Nephron progenitor cell (in vitro differentiated cells): ENCODE results near the gene COL18A1.
"Not testable (repeated sequence)": the region's sequence is repeated elsewhere in the genome, so short reads cannot be mapped to it uniquely, and the experiment has no call there.

Source experiments
- DNase-seq: peaks from one replicate; pipeline ENCODE4 v3.0.0; 2021
- H3K27ac Mint-ChIP-seq: 2 replicates; pipeline ENCODE4 v1.8.0; 2021; ENCODE audit warnings: mild to moderate bottlenecking, moderate library complexity, mixed read lengths
- H3K27me3 Mint-ChIP-seq: 2 replicates; pipeline ENCODE4 v1.8.0; 2021; ENCODE audit warnings: mild to moderate bottlenecking, low read depth, mixed read lengths; ENCODE audit not compliant: poor library complexity
- H3K36me3 Mint-ChIP-seq: 2 replicates; pipeline ENCODE4 v1.8.0; 2021; ENCODE audit warnings: low read depth, mixed read lengths
- H3K4me1 Mint-ChIP-seq: 2 replicates; pipeline ENCODE4 v1.8.0; 2021; ENCODE audit warnings: mixed read lengths
- H3K4me3 Mint-ChIP-seq: 2 replicates; pipeline ENCODE4 v1.8.0; 2021; ENCODE audit warnings: mild to moderate bottlenecking, moderate library complexity, mixed read lengths
- H3K9me3 Mint-ChIP-seq: 2 replicates; pipeline ENCODE4 v1.8.0; 2021; ENCODE audit warnings: mild to moderate bottlenecking, moderate library complexity, mixed read lengths
- TF ChIP-seq, protein P1 (sequence below): fragments of 200-600 bp; sonication (generic); IDR thresholded peaks from 2 replicates; pipeline ENCODE4 v1.5.0; 2021; ENCODE audit warnings: antibody characterized with exemption

COL18A1 gene

DNA sequence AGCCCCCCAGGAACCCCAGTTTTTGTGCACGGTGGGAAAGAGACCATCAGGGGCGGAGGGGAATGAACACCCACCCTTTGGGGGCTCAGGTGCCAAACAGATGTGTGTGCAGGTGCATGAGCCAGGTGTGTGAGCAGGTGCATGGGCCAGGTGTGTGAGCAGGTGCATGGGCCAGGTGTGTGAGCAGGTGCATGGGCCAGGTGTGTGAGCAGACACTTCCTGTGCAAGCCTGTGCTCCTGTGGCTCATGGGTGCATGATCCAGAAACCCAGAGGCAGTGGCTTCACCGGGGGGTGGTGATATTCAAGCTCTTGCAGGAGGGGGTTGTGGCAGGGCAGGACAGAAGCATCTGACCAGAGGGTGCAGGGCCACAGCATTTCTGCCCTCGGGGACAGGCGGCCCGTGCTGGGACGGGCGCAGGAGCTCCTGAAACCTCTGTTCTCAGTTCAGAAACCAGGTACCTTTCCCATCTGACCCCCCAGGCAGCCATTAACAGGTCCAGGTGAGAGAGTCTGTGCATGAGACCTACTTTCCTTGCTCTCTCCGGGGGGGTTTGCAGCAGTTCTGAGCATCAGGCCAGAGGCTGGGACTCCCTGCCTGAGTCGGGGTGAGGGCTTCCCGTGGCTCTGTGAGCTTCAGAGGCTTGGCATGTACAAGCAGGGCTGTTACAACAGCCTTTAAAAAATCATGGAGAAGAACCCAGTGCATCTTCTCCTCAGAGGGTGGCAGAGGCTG is 29.1 kb downstream of the COL18A1 start:
- Mint-ChIP-seq H3K27ac (no peak overlapping the region), H3K4me3 (no peak overlapping the region), H3K4me1 (peaks cover 40% of the 10 kb centered on the region), H3K36me3 (no peaks in the 10 kb centered on the region), H3K27me3 (peaks cover 5% of the 10 kb centered on the region), H3K9me3 (no peaks in the 10 kb centered on the region)
- TF ChIP-seq, protein P1, sequence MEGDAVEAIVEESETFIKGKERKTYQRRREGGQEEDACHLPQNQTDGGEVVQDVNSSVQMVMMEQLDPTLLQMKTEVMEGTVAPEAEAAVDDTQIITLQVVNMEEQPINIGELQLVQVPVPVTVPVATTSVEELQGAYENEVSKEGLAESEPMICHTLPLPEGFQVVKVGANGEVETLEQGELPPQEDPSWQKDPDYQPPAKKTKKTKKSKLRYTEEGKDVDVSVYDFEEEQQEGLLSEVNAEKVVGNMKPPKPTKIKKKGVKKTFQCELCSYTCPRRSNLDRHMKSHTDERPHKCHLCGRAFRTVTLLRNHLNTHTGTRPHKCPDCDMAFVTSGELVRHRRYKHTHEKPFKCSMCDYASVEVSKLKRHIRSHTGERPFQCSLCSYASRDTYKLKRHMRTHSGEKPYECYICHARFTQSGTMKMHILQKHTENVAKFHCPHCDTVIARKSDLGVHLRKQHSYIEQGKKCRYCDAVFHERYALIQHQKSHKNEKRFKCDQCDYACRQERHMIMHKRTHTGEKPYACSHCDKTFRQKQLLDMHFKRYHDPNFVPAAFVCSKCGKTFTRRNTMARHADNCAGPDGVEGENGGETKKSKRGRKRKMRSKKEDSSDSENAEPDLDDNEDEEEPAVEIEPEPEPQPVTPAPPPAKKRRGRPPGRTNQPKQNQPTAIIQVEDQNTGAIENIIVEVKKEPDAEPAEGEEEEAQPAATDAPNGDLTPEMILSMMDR: no peak
- no peak for DNase-seq

DNA sequence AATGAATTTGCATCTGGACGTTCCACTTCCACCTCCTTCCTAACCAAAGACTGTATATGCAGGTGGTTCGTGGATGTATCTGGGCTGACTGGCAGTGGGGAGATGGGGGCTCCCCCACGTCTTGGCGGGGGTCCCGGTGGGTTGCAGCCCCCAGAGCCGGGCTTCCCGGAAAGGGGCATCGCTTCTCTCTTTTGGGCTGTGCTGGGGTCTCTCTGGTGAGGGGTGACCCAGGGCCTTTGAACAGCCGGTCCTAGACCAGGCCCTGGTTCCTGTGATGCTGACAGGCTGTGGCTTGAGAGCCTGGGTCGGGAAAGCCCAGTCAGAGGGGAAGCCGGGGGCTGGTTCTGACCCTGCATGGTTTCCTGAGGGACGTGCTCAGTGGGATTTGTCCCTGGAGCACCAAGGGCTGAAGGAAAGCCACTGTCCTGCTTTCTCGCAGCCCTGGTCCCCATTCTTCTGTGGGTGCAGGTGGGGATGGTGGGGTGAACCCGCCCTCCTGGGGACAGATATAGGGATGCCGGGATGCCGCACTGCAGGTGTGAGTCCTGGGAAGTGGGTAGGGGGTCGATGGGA is 29.8 kb downstream of the COL18A1 start:
- Mint-ChIP-seq H3K4me3 (no peak overlapping the region), H3K4me1 (peaks cover 39% of the 10 kb centered on the region), H3K27ac (no peak overlapping the region), H3K36me3 (no peaks in the 10 kb centered on the region), H3K27me3 (peaks cover 5% of the 10 kb centered on the region), H3K9me3 (no peaks in the 10 kb centered on the region)
- DNase-seq: no peak
- TF ChIP-seq, protein P1: no peak

DNA sequence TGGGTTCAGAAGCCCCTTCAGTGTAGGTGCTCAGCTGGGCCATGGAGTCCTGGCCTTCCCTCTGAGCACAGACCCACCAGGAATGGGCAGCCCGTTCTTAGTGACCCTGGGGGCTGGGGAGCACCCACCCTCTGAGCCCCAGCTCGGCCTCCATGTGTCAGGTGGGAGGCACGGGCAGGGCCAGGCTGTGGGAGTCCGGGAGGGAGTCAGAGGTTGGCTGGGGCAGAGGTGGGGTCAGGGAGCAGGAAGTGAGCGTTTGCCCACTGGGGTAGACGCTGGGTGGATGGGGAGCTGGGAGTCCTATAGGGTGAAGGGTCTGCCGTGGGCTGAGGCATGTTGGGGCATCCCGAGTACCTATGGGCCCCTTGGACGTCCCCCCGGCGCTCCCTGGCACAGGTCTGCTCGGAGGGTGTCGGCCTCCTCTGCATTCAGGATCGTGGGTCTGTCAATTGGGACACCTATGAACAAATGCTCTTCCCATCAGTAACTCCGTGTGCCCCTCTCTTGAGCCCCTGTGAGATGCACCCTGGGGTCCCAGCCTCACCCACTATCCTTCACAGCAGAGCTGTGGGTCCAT is 30.5 kb downstream of the COL18A1 start:
- DNase-seq: no peak
- TF ChIP-seq, protein P1: no peak
- H3K4me3 Mint-ChIP-seq: no peak overlapping the region
- H3K4me1 Mint-ChIP-seq: peaks cover 32% of the 10 kb centered on the region
- H3K9me3 Mint-ChIP-seq: no peaks in the 10 kb centered on the region
- no peaks in the 10 kb centered on the region for H3K36me3 Mint-ChIP-seq
- no peak overlapping the region for H3K27ac Mint-ChIP-seq
- H3K27me3 Mint-ChIP-seq: peaks cover 5% of the 10 kb centered on the region

DNA sequence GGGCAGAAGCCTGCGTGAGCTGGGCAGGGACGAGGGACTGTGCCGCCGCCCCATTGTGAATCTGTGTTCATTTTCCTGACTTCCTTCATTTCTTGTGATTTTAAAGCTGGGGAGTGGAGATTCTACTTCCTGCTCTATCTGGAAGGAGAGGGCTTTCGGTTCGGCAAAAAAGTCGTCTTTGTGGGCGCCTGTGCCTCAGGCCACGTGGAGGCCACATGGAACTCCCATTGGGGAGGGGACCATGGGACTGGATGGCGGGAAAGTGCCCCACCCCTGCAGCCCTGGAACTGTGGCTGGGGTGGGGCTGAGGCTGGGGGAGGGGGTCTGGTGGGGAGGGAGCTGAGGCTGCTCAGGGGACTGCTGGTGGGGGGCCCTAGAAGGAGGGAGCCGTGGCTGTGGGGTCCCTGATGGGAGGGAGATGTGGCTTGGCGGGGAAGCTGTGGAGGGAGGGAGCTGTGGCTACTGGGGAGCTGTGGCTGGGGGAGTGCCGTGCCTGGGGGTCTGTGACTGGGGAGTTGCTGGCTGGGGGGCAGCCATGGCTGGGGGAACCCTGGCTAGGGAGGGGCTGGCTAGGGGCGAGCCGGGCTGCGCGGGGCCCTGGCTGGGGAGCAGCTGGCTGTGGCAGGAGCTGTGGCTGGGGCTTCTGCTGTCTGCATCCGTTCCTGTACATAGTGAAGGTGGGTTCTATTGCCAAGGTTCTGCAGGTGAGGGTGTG is 31.5 kb downstream of the COL18A1 start:
- Mint-ChIP-seq H3K27me3 (peaks cover 5% of the 10 kb centered on the region), H3K27ac (no peak overlapping the region), H3K36me3 (no peaks in the 10 kb centered on the region), H3K9me3 (no peaks in the 10 kb centered on the region), H3K4me1 (peaks cover 24% of the 10 kb centered on the region), H3K4me3 (no peak overlapping the region)
- no peak for DNase-seq
- TF ChIP-seq, protein P1: no peak

DNA sequence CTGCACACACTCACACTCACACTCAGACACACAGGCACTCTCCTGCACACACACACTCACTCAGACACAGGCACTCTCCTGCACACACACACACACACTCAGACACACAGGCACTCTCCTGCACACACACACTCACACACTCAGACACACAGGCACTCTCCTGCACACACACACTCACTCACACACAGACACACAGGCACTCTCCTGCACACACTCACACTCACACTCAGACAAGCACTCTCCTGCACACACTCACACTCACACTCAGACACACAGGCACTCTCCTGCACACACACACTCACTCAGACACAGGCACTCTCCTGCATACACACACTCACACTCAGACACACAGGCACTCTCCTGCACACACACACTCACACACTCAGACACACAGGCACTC is 32.9 kb downstream of the COL18A1 start:
- H3K4me3 Mint-ChIP-seq, H3K36me3 Mint-ChIP-seq, H3K27ac Mint-ChIP-seq, DNase-seq, H3K9me3 Mint-ChIP-seq, H3K27me3 Mint-ChIP-seq: not testable (repeated sequence)
- peaks cover 14% of the 10 kb centered on the region for H3K4me1 Mint-ChIP-seq
